Occipital lobe (tissue), 2 donors: ENCODE data around the gene MCF2L2. TPM values are rescaled to one million over a fixed set of nuclear protein-coding genes. Genes with fewer than 3 reads are reported as not detected.

ENCODE experiments used
- DNase-seq: peaks from one replicate; lab custom pipeline; 2025; lab: John Stamatoyannopoulos, UW
- total RNA-seq: library from RNA; depleted of rRNA; stranded (reverse); fragments of >200 nt; gene quantifications from one replicate; pipeline ENCODE4 v1.2.3, GENCODE V29; 2014

MCF2L2 gene
- total RNA-seq, 1 donor from 2014 or later = 34.5 TPM

GRCh38 chr3:183401678-183402077 lies 26.7 kb downstream of the MCF2L2 start:
- DNase-seq = no peak

DNA sequence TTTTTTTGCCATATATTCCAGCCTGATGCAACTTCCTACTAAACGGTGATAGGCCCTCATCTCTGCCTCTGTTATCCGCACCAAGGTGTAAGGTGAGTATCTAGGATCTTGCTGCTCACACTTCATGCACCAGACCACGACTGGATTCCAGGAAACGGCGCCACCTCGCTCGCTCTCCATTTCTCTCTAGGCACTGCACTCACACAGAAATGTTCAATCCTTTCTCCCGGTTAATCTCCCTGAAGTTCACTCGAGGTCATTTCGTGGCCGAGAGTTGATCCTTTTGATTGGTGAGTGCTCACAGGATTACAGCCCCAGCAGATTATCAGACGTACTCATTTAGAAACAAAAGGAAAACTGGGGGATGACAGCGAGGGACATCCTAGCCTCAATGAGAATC lies 28.1 kb downstream of the MCF2L2 start:
- DNase-seq = no peak

DNA sequence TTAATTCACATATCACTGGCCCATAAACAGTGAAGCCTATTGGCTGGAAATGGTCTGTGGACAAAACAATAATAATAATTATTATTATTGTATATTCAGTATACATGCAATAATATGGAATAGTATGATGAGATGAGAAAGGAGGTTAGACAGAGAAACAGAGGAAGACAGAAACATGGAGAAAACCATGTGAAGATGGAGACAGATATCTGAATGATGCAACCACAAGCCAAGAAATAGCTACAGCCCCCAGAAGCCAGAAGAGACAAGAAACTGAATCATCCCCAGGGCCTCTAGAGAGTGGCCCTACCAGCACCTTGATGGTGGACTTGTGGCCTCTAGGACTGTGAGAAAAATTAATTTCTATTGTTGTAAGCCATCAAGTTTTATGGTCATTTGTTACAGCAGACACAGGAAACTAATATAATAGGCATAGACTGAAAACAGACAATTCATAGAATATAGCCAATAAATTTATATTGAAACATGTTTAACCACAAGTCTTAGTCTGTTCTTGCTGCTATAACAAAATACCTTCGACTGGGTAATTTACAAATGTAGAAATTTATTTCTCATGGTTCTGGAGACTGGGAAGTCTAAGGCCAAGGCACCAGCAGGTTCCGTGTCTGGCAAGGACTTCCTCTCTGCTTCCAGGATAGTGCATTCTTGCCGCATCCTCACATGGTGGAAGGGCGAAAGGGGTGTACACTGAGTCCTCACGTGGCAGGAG lies 31.6 kb downstream of the MCF2L2 start:
- DNase-seq = no peak

DNA sequence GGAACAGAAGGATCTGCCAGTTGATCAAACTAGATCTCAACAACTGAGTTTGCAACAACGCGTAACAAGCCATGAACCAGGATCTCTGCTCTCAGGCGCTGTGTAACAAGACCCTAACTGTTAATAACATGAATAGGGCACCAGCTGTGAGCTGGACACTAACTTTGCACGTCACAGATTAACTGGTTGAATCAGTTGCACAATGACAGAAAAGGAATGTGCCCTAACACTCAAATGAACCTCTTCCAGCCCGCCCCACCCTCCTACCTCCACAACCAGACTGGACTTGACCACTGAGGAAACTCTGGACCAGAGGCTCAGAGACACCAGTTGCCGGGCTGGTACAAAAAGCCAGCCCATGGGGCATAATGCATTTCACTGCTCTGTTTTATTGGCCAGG lies 34.3 kb downstream of the MCF2L2 start:
- DNase-seq = no peak

DNA sequence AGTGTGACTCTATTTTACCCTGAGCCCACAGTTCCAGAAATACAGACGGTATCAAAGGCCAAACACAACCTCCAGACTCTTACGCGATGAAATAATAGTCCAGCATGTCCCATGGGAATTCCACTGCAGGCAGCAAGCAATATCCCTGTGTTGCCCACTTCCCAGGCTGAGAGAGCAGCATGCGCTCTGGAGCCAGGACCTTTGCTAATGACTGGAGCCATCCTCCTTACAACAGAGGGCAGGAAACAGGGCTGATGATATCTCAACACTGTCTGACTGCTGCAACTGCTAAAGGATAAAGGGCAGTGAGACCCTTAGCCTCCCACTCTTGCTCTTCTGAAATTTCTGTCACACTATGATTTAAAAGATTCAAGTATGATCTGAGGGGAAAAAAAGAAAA lies 34.8 kb downstream of the MCF2L2 start:
- DNase-seq = no peak

DNA sequence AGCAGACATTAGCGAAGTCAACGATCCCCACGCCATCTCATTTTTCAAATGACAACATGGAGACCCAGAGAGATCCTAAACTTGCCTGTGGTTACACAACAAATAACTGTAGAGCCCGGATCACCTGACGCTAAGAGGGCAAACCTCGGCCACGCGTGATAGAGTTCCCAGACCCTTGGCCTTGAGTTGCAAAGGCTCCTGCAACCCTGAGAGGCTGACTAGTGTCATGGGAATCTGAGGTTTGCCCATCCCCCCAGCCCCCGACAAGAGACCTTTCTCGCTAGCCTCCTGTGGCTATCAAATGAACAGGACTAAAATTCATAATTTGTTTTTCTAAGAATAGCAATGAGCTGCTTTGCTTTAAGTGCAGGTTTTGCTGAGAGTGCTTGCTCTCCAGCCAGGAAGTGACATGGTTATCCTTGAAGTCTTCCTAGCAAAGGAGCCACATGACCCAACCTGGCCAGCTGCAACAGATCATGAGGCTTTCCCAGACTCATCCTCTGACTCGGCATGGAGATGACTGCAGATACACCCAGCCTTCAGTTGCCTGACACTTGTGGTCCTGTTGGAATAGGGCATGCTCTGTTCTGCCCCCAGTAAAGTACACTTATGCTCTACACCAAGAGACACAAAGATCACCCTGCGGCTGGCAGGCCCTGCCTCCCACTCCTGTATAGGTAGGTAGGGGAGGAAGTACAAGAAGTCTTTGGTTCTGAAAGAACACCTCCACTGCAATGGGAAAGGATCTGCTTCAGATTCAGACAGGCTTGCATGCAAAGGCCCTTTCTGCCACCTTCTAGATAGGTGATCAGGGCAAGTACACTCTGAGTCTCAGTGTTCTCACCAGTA lies 36.0 kb downstream of the MCF2L2 start:
- DNase-seq = no peak

DNA sequence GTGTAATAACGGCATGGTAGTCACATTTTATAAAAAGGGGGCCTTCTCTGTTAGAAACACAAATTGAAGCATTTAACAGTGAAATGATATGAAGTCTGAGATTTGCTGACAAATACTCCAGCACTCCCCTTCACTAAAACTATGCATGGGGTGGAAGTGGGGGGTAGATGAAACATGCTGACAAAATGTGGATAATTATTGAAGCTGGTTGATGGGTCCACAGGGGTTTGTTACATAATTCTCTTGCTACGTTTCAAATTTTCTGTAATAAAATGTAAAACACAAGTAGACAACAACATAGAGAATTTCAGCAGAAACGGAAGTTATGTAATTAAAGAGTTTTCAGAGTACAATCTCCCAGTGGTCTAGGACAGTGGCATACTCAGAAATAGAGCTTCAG lies 37.0 kb downstream of the MCF2L2 start:
- no peak for DNase-seq

DNA sequence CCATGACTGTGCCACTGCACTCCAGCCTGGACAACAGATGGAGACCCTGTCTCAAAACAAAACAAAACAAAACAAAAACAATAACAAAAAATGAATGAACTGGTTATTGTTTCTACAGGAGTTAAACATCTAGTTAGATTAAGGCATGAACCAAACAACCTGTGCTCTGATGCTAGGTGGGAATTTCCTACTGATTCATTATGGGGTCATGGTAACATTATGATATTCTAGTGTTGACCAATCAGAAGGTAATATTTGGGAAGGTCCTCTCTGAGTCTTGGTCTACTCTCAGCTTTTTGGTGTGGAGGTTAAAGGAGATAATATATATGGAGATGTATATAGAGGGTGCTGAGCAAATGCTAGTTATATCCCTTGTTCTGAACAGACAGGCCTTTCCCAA lies 37.6 kb downstream of the MCF2L2 start:
- no peak for DNase-seq

DNA sequence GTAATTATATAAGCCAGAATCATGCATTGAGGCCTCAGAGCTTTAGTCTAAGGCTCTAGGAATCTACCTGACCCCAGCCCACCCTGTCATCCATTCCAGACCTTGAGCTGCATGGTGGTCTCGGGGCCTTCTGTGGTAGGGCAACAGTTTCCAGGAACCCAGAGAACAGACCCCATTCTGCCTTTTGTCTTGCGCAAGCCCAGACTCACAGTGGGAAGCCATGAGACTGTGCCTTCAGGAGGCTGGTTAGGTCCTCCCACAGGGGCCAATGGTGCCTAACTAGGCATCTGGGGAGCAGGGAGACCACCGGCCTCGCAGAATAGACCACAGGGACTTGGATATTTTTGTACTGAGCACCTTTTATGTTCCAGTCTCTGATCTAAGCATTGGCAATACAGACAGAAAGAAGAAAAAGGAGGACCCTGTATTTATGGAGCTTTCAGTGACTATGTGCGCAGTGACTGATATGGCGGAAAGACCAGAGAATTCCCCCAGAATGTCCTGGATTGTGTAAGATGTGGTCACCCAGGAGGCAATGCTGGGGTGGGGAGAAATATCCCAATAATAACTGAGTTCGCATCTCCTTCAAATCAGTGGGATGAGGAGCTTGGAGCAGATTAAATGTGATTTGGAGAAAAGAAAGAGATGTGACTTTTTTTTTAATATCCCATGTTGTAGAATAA lies 40.1 kb downstream of the MCF2L2 start:
- DNase-seq = no peak

GRCh38 chr3:183387797-183388196 lies 40.6 kb downstream of the MCF2L2 start:
- no peak for DNase-seq

GRCh38 chr3:183386651-183387050 lies 41.8 kb downstream of the MCF2L2 start:
- DNase-seq = peak; percentile 19

GRCh38 chr3:183385698-183386613 lies 42.5 kb downstream of the MCF2L2 start:
- no peak for DNase-seq

DNA sequence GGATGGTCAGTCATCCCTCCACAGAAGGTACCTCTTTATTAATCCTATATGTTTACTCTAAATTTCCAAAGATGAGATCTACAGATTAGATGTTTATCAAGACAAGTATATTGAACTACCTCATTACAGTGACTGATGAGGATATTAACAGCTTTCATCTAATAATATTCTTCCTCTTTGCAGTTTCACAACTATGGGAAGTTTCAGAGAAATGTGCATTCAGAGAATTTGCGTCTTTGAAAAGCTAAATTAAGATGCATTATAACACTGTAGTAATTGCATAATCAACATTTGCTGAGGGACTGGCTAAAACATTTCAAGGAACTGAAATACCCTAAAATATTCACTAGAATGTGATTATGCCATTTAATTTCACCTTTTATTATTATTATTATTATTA lies 46.7 kb downstream of the MCF2L2 start:
- DNase-seq = no peak

DNA sequence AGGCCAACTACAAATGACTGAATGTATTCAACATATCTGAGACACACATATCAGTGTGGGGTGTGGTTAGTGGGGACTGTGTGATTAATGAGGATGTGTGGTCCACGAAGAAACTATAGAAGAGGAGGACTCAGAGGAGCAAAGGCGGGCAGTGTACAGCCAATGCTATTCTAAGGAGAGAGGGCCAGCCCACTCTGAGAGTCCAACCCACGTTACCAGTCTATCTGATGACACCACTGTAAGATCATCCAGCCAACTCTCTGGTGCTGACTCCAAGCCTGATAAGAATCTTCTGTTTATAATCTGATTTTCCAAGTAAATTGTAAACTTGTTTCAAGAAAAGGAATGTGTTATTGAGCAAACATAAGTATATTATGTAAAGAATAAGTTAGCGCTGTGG lies 47.2 kb downstream of the MCF2L2 start:
- DNase-seq = no peak

GRCh38 chr3:183378951-183379350 lies 49.5 kb downstream of the MCF2L2 start:
- no peak for DNase-seq

DNA sequence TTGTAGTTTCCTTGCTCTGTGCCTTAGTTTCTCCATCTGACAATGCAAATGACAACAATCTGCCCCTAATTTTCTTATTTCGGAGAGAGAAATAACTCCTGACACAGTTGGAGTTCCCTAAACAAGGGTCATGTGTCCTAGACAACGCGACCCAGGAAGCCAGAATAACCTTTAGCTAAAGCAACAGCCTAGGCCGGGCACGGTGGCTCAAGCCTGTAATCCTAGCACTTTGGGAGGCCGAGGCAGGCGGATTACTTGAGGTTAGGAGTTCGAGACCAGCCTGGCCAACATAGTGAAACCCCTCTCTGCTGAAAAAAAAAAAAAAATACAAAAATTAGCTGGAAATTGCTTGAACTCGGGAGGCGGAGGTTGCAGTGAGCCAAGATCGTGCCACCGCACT lies 49.9 kb downstream of the MCF2L2 start:
- DNase-seq = no peak

DNA sequence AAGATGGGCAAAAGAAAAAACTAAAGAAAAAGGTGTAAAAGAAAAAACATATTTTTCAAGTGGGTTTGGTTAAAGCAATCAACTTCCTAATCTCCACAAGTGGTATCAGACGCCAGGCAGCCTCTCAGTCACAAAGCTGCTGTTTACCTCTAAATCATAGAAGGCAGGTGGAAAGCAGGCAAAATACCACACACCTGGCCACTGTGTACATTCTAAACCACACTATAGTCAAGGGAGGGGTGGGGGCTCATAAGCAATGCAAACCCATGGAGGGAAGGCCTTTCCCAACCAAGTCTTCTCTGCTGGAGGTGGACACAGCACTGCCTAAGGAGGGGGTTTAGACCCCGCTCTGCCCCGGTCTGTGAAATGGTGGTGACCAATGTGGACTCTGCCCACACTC lies 50.4 kb downstream of the MCF2L2 start:
- no peak for DNase-seq

DNA sequence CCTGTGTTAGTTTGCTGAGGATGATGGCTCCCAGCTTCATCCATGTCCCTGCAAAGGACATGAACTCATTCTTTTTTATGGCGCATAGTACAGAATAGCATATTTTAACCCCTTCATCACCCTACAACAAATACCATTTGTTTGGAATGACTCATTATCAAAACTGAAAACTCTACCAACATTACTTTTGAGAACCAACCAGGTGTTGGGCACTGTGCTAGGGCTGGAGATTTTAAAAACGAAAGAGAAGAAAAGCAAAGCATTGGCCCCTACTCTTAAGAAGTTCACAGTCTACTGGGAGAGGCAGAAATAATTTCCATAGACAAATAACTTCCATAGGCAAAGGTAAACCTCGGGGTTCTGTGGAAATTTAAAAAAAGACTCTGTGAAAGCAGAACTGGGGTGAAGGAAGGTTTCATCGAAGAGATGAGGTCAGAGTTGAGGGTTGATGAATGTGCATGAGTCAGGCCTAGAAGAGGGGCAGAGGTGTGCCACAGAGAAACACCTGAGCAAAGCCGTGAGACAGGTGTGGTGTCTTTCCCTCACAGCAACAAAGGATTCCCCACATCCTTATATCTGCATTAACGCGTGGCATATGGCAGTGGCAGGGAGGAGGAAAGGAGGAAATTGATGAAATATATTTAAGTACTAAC lies 51.0 kb downstream of the MCF2L2 start:
- no peak for DNase-seq

DNA sequence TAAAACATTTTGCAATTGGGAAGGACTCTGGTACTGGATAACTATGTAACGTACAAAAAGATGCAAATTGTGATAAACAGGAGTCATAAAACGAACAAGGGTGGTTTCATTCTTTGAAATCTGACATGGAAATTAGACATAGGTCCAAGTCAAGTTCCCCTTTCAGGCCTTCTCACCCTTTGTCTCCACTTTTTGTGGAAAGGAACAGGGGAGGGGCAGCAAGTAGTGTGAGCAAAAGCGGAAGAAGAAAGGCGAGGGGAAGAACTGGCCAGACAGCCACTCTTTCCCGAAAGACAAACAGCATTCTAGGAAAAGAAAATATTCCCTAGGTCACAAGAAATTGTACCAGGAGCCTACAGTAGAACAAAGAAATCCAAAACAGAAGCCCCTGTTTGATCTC lies 52.6 kb downstream of the MCF2L2 start:
- no peak for DNase-seq

GRCh38 chr3:183375337-183375736 lies 53.1 kb downstream of the MCF2L2 start:
- DNase-seq = no peak

- DNase-seq = no peak
These were observed 55.5 kb downstream of the MCF2L2 start for GRCh38 chr3:183372911-183373310.
